ENCODE data around the gene FOXD4L5.
"Not testable (repeated sequence)": the region's sequence is repeated elsewhere in the genome, so short reads cannot be mapped to it uniquely, and the experiment has no call there.

The FOXD4L5 gene

GRCh38 chr9:65285109-65285508 lies at the start of gene FOXD4L5:
Gene FOXD4L5 (minus strand): TSS chr9:65285209. CDS start chr9:65284377, 832 bp downstream.
- DNase-seq (ENCODE audit: low spot score), result not testable (repeated sequence)

GRCh38 chr9:65283943-65284342 lies 1.1 kb downstream of the FOXD4L5 start:
- DNase-seq (ENCODE audit: low spot score), result not testable (repeated sequence)

- not testable (repeated sequence) for DNase-seq (ENCODE audit: low spot score)
Observed at GRCh38 chr9:65282976-65283375, 2.0 kb downstream of the FOXD4L5 start.

All from putamen (tissue), 1 donor.